Osteoblast (primary cell): Measurements from ENCODE around the gene HOXB13. TPM values are rescaled to one million over a fixed set of nuclear protein-coding genes. Genes with fewer than 3 reads are reported as not detected.

Experiments used
- DNase-seq: peaks from one replicate; pipeline ENCODE4 v3.0.0; 2011; ENCODE audit warnings: low spot score, mixed read lengths; ENCODE audit not compliant: insufficient read length; ENCODE audit errors: missing footprints
- H2AFZ ChIP-seq: 2 replicates; pipeline ENCODE4 v1.6.0; 2011; ENCODE audit warnings: mild to moderate bottlenecking, low read length
- H3K27ac ChIP-seq: 2 replicates; pipeline ENCODE4 v1.5.1; 2011; ENCODE audit warnings: mild to moderate bottlenecking, low read depth, low read length, moderate library complexity
- H3K27me3 ChIP-seq: 2 replicates; pipeline ENCODE4 v1.6.0; 2012; ENCODE audit warnings: mild to moderate bottlenecking, control low read depth, inconsistent platforms, low read length, moderate library complexity; ENCODE audit not compliant: insufficient read depth
- H3K36me3 ChIP-seq: 2 replicates; pipeline ENCODE4 v1.5.1; 2011; ENCODE audit warnings: mild to moderate bottlenecking, low read length, control low read depth, moderate library complexity; ENCODE audit not compliant: insufficient read depth
- H3K4me1 ChIP-seq: 2 replicates; pipeline ENCODE4 v1.5.1; 2011; ENCODE audit warnings: mild to moderate bottlenecking, low read length, control low read depth, moderate library complexity; ENCODE audit not compliant: insufficient read depth
- H3K4me2 ChIP-seq: 2 replicates; pipeline ENCODE4 v1.6.0; 2011; ENCODE audit warnings: mild to moderate bottlenecking, low read length; ENCODE audit not compliant: insufficient read depth
- H3K4me3 ChIP-seq: fragments of 200-600 bp; sonication (generic); 3 replicates; pipeline ENCODE4 v1.5.1; 2012; ENCODE audit warnings: mild to moderate bottlenecking, low read length, inconsistent platforms; ENCODE audit not compliant: insufficient read depth
- H3K79me2 ChIP-seq: 2 replicates; pipeline ENCODE4 v1.6.0; 2012; ENCODE audit warnings: mild to moderate bottlenecking, low read length, control low read depth, inconsistent platforms; ENCODE audit not compliant: insufficient read depth
- H3K9me3 ChIP-seq: 2 replicates; pipeline ENCODE4 v1.5.1; 2011; ENCODE audit warnings: low read depth, low read length, control low read depth
- H4K20me1 ChIP-seq: 2 replicates; pipeline ENCODE4 v1.6.0; 2012; ENCODE audit warnings: mild to moderate bottlenecking, low read length, control low read depth; ENCODE audit not compliant: insufficient read depth
- total RNA-seq: library from RNA; depleted of rRNA; stranded (reverse); fragments of >200 nt; gene quantifications from 2 replicates; pipeline ENCODE4 v1.2.3, GENCODE V29; 2012
- TF ChIP-seq, protein P1 (sequence below): IDR thresholded peaks from 2 replicates; pipeline ENCODE4 v1.5.1; 2011; ENCODE audit warnings: mild to moderate bottlenecking, low read depth, low read length, moderate library complexity; ENCODE audit errors: extremely low read depth

HOXB13 gene
- total RNA-seq, 1 donor = not detected

- peaks cover 3% of the 10 kb centered on the region for H3K4me1 ChIP-seq
- H3K79me2 ChIP-seq = no peaks in the 10 kb centered on the region
- no peak overlapping the region for H3K27ac ChIP-seq
- TF ChIP-seq, protein P1, sequence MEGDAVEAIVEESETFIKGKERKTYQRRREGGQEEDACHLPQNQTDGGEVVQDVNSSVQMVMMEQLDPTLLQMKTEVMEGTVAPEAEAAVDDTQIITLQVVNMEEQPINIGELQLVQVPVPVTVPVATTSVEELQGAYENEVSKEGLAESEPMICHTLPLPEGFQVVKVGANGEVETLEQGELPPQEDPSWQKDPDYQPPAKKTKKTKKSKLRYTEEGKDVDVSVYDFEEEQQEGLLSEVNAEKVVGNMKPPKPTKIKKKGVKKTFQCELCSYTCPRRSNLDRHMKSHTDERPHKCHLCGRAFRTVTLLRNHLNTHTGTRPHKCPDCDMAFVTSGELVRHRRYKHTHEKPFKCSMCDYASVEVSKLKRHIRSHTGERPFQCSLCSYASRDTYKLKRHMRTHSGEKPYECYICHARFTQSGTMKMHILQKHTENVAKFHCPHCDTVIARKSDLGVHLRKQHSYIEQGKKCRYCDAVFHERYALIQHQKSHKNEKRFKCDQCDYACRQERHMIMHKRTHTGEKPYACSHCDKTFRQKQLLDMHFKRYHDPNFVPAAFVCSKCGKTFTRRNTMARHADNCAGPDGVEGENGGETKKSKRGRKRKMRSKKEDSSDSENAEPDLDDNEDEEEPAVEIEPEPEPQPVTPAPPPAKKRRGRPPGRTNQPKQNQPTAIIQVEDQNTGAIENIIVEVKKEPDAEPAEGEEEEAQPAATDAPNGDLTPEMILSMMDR = no peak
- no peak overlapping the region for H3K4me3 ChIP-seq
- H3K9me3 ChIP-seq = no peaks in the 10 kb centered on the region
- peak; percentile 48 for DNase-seq
- no peak overlapping the region for H3K4me2 ChIP-seq
- no peaks in the 10 kb centered on the region for H3K36me3 ChIP-seq
- H2AFZ ChIP-seq = no peak overlapping the region
- peaks cover 99% of the 10 kb centered on the region for H3K27me3 ChIP-seq
- H4K20me1 ChIP-seq = peaks cover 3% of the 10 kb centered on the region
Observed at GRCh38 chr17:48751733-48752398, 23.3 kb upstream of the HOXB13 start.

DNA sequence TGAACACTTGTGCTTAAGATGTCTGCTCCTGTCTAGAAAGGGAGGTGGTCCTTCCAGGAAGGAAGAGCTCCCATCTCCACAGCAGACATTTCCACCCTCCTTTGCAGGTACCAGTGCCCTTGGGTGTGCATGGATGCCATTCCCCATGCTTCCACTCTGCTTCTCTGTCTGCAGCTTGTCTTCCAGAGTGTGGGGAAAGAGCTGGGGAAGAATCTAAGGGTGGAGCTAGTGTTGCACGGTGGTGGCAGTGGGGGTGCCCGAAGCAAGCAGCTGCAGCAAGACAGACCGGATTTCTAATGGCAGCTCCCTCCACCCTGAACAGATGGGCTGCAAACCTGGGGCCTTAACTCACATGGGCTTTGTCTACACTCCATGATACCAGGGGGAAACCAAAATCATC, 22.6 kb upstream of the HOXB13 start:
- H3K4me1 ChIP-seq = peaks cover 3% of the 10 kb centered on the region
- no peak overlapping the region for H3K4me2 ChIP-seq
- no peak overlapping the region for H2AFZ ChIP-seq

DNA sequence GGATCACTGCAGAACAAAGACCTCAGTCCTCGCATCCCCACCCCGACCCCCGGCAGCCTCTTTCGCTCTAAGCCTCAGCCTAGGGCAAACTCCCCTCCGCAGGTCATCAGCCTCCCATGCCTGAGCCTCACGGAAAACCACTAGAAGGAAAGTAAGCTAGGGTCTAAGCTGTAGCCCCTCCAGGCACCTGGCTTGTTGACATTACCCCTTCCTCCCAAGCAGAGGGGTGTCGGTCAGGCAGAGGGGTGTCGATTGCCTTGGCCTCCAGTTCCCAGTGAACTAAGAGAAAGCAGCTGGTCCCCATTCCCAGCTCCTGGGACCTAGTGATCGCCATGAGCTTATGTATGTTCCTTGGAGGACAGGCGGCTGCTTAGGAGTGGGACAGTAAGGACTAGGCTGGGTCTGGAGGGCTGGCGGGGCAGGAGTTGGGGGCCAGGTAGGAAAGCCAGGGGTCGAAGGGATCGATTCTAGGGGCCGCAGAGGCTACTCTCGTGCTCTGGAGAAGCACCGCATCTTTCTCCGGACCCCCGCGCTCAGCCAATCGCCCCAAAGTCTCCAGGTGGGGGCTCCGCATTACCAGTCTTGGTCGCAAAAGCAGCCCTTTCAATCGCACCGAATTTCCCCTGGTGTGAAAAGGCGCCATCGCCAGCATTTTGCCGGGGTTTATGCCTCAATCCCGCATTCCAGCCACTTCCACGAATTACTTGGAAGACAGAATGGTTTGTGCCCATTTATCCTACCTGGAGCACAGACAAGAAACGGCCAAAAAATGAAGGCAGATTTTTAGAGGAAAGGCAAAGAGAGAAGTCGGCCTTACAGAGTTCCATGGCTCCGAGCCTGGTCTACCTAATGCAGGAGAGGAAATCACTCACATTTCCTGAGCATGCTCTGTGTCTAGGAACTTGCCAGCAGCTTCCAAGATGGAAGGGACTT, 21.3 kb upstream of the HOXB13 start:
- Histone ChIP-seq H2AFZ (no peak overlapping the region), H3K4me1 (peaks cover 3% of the 10 kb centered on the region), H3K4me2 (no peak overlapping the region), H3K36me3 (no peaks in the 10 kb centered on the region), H3K27me3 (peaks cover 100% of the 10 kb centered on the region), H3K79me2 (no peaks in the 10 kb centered on the region), H3K9me3 (no peaks in the 10 kb centered on the region), H3K27ac (no peak overlapping the region), H4K20me1 (peaks cover 3% of the 10 kb centered on the region), H3K4me3 (no peak overlapping the region)
- TF ChIP-seq, protein P1 = no peak
- DNase-seq = peak; percentile 44

More for the DNA sequence above, 22.6 kb upstream of the HOXB13 start:
- no peaks in the 10 kb centered on the region for H3K36me3 ChIP-seq
- no peaks in the 10 kb centered on the region for H3K9me3 ChIP-seq
- no peak overlapping the region for H3K27ac ChIP-seq
- peaks cover 3% of the 10 kb centered on the region for H4K20me1 ChIP-seq
- no peaks in the 10 kb centered on the region for H3K79me2 ChIP-seq
- no peak overlapping the region for H3K4me3 ChIP-seq
- TF ChIP-seq, protein P1 = no peak
- DNase-seq = peak; percentile 52
- peaks cover 100% of the 10 kb centered on the region for H3K27me3 ChIP-seq
